ENCODE data around the gene SYTL2.
"Not testable (repeated sequence)": the region's sequence is repeated elsewhere in the genome, so short reads cannot be mapped to it uniquely, and the experiment has no call there.

The SYTL2 gene

DNA sequence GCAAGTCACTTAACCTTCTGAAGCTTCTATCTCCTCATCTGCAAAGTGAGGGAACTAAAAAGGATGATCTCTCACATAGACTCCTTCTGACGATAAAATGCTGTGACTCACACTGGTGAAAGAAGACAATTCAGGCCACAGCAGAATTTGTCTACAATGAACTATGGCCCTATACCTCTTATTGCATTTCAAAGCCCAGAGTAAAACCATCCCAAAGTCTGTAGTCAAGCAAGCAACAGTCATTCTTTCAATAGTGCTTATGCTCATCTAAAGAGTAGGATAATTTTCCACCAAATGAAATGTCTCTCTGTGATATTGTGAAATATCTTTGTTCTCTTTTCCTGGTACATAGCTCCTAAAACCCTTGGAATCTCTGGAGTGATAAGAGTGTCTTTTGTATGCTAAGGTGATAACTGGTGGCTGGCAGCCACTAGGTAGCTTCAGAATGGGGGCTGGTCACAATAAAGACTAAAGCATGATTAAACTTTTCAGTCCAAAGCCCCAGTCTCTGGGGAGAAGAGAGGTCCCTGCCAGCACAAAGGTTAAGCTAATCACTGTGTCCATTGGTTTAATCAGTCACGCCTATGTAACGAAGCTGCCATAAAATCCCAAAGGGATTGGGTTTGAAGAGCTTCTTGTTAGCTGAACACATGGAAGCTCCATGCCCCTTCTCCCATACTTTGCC lies 30.8 kb downstream of the SYTL2 start:
- Mint-ChIP-seq H3K9me3 (peaks cover 5% of the 10 kb centered on the region), H3K27me3 (ENCODE audit: low read depth) (peaks cover 4% of the 10 kb centered on the region), H3K27ac (peak overlapping the region in 1 of 3 experiments; percentile 28), H3K36me3 (ENCODE audit: low read depth) (peaks cover 5% of the 10 kb centered on the region), H3K4me3 (no peak overlapping the region), H3K4me1 (peaks cover 11% of the 10 kb centered on the region)
- TF ChIP-seq CTCF (IDR thresholded peaks at IDR 0.05; ENCODE audit: unreplicated experiment in 3 of 3): no peak

GRCh38 chr11:85777603-85777972 lies 33.4 kb downstream of the SYTL2 start:
- H3K4me3 Mint-ChIP-seq; H3K36me3 Mint-ChIP-seq (ENCODE audit: low read depth); H3K27me3 Mint-ChIP-seq (ENCODE audit: low read depth); H3K9me3 Mint-ChIP-seq: not testable (repeated sequence)
- Mint-ChIP-seq H3K4me1 (peaks cover 28% of the 10 kb centered on the region), H3K27ac (peak overlapping the region in 1 of 3 experiments; percentile 53)

GRCh38 chr11:85776951-85777602 lies 33.9 kb downstream of the SYTL2 start:
- Mint-ChIP-seq H3K4me1 (peaks cover 33% of the 10 kb centered on the region), H3K9me3 (no peaks in the 10 kb centered on the region), H3K4me3 (no peak overlapping the region), H3K27ac (peak overlapping the region in 1 of 3 experiments; percentile 53), H3K27me3 (ENCODE audit: low read depth) (no peaks in the 10 kb centered on the region), H3K36me3 (ENCODE audit: low read depth) (no peaks in the 10 kb centered on the region)
- TF ChIP-seq CTCF (IDR thresholded peaks at IDR 0.05; ENCODE audit: unreplicated experiment in 3 of 3): no peak

- no peak for TF ChIP-seq CTCF (IDR thresholded peaks at IDR 0.05; ENCODE audit: unreplicated experiment in 3 of 3)
- Mint-ChIP-seq H3K27me3 (ENCODE audit: low read depth) (no peaks in the 10 kb centered on the region), H3K36me3 (ENCODE audit: low read depth) (no peaks in the 10 kb centered on the region), H3K4me1 (peaks cover 22% of the 10 kb centered on the region), H3K4me3 (no peak overlapping the region), H3K27ac (peak overlapping the region in 1 of 3 experiments; percentile 87), H3K9me3 (peaks cover 9% of the 10 kb centered on the region)
Measured at GRCh38 chr11:85774256-85775101, 36.5 kb downstream of the SYTL2 start.

DNA sequence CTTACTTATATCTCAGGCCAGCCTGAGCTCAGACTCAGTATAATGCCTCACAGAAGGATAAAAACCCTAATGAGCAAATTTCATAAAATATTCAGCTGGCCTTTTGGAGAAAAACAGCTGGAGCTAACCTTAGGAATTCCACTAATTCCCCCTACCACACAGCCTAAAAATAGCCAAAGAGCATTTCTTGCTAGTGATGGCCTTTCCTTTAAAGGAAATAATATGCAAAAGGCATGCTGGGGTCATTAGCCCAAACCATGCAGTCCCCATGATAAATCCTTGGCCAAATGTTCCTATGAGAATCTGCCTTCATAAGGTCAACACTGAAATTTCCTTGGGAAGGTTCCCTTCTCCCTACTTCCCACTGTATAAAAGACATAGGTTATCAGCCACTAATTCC lies 38.2 kb downstream of the SYTL2 start:
- Mint-ChIP-seq H3K4me3 (peak overlapping the region in 1 of 3 experiments; percentile 31), H3K27ac (peak overlapping the region; percentile 53 to 87 (median 84)), H3K27me3 (ENCODE audit: low read depth) (no peaks in the 10 kb centered on the region), H3K4me1 (peaks cover 26% of the 10 kb centered on the region), H3K9me3 (peaks cover 15% of the 10 kb centered on the region), H3K36me3 (ENCODE audit: low read depth) (no peaks in the 10 kb centered on the region)
- no peak for TF ChIP-seq CTCF (IDR thresholded peaks at IDR 0.05; ENCODE audit: unreplicated experiment in 3 of 3)

- Mint-ChIP-seq H3K9me3 (peaks cover 15% of the 10 kb centered on the region), H3K27me3 (ENCODE audit: low read depth) (no peaks in the 10 kb centered on the region), H3K27ac (peak overlapping the region in 2 of 3 experiments; percentile 43 to 52)
Measured at GRCh38 chr11:85771568-85771967, 39.4 kb downstream of the SYTL2 start.

More at GRCh38 chr11:85771568-85771967, 39.4 kb downstream of the SYTL2 start:
- Mint-ChIP-seq H3K4me1 (peaks cover 35% of the 10 kb centered on the region), H3K36me3 (ENCODE audit: low read depth) (no peaks in the 10 kb centered on the region), H3K4me3 (no peak overlapping the region)
- no peak for TF ChIP-seq CTCF (IDR thresholded peaks at IDR 0.05; ENCODE audit: unreplicated experiment in 3 of 3)

All from nephron (organoid).